Esophagus muscularis mucosa (tissue), 4 donors: ENCODE measurements around the gene RPS3. TPM values are rescaled to one million over a fixed set of nuclear protein-coding genes. Genes with fewer than 3 reads are reported as not detected.

Experiments
- DNase-seq: peaks from one replicate; pipeline ENCODE4 v3.0.0-alpha.2; 2017; ENCODE audit errors: extremely low spot score
- H3K27ac ChIP-seq, 4 donors: fragments of 200-600 bp; sonication (generic); replicated peaks in 1 of 4; 1 replicate in 3 of 4; 2 replicates in 1 of 4; pipeline ENCODE4 v1.5.1; 2016 to 2019; ENCODE audit warnings: mild to moderate bottlenecking in 1 of 4
- H3K27me3 ChIP-seq, 4 donors: fragments of 200-600 bp; sonication (generic); one replicate each; pipeline versions ENCODE4 v1.5.1 to v1.6.0; 2016 to 2019
- H3K36me3 ChIP-seq, 4 donors: fragments of 200-600 bp; sonication (generic); one replicate each; pipeline ENCODE4 v1.5.1; 2016 to 2019
- H3K4me1 ChIP-seq, 4 donors: fragments of 200-600 bp; sonication (generic); one replicate each; pipeline ENCODE4 v1.5.1; 2016 to 2019
- H3K4me3 ChIP-seq, 4 donors: fragments of 200-600 bp; sonication (generic); 1 replicate in 2 of 4; 2 replicates in 2 of 4; pipeline ENCODE4 v1.5.1; 2016 to 2019; ENCODE audit warnings: mild to moderate bottlenecking in 4 of 4, moderate library complexity in 1 of 4
- H3K9me3 ChIP-seq, 4 donors: fragments of 200-600 bp; sonication (generic); 1 replicate in 3 of 4; 2 replicates in 1 of 4; pipeline ENCODE4 v1.5.1; 2016 to 2019
- EP300 ChIP-seq: sonication (generic); formaldehyde crosslinking; IDR thresholded peaks from one replicate; pipeline ENCODE4 v1.6.1; 2017; ENCODE audit warnings: antibody characterized with exemption
- POLR2A ChIP-seq: fragments of 450-650 bp; IDR thresholded peaks from one replicate; pipeline ENCODE4 v1.6.1; 2017; ENCODE audit warnings: antibody characterized with exemption, moderate library complexity, mild to moderate bottlenecking, low read depth
- POLR2AphosphoS5 ChIP-seq, 2 donors: sonication (generic); formaldehyde crosslinking; IDR thresholded peaks; one replicate each; pipeline ENCODE4 v1.6.1; 2017; ENCODE audit warnings: antibody characterized with exemption in 2 of 2
- WGBS: methylation state at CpG from one replicate; pipeline ENCODE4 v1.1.5; 2018; 5-methylcytosine and 5-hydroxymethylcytosine counted together
- intact Hi-C: fragments of 100-400 bp; cut with DNase I; formaldehyde crosslinking; loops from one replicate; pipeline ENCODE4 v1.15.1; 2023
- total RNA-seq, 4 donors: library from RNA; depleted of rRNA; stranded (reverse); fragments of >200 nt; gene quantifications; one replicate each; pipeline versions ENCODE4 v1.1.0 to v1.2.1, GENCODE V29; 2016
- TF ChIP-seq, protein P1 (sequence below), 3 experiments: fragments of 200-600 bp in 2 of 3; fragments of 450-650 bp in 1 of 3; sonication (generic) in 2 of 3; IDR thresholded peaks; one replicate each; pipeline ENCODE4 v1.5.1; 2017 to 2019; ENCODE audit warnings: antibody characterized with exemption in 3 of 3, mild to moderate bottlenecking in 2 of 3, moderate library complexity in 1 of 3

The RPS3 gene
- total RNA-seq, 4 donors from 2014 or later: 879 to 1,878 (median 1,387) TPM

DNA sequence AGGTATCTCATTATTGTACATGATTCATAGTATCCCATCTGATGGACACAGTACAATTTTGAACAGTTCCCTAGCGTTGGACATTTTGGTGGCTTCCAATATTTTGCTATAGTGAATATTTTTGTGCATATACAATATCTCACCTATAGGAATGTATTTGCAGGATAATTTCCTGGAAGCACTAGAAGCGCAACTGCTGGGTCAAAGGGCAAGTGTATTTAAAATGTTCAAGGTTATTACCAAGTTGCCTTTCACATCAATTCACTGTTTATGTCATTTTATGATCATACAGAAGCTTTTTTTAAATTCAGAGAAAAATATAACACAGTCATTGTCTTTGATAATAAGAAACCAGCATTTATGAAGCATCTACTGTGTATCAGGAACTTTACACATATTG, 19.1 kb upstream of the RPS3 start:
- Histone ChIP-seq H3K27ac (peak overlapping the region; percentile 38 to 74 (median 59)), H3K4me3 (no peak overlapping the region), H3K27me3 (no peaks in the 10 kb centered on the region), H3K4me1 (peaks cover 9 to 35% (median 27%) of the 10 kb centered on the region in 4 donors), H3K9me3 (no peaks in the 10 kb centered on the region), H3K36me3 (no peaks in the 10 kb centered on the region)
- TF ChIP-seq EP300 (no peak), POLR2A (no peak)
- no peak for DNase-seq
- intact Hi-C loops: no loop called here
- WGBS: 91% methylated on average over 2 of the region's 2 CpGs

DNA sequence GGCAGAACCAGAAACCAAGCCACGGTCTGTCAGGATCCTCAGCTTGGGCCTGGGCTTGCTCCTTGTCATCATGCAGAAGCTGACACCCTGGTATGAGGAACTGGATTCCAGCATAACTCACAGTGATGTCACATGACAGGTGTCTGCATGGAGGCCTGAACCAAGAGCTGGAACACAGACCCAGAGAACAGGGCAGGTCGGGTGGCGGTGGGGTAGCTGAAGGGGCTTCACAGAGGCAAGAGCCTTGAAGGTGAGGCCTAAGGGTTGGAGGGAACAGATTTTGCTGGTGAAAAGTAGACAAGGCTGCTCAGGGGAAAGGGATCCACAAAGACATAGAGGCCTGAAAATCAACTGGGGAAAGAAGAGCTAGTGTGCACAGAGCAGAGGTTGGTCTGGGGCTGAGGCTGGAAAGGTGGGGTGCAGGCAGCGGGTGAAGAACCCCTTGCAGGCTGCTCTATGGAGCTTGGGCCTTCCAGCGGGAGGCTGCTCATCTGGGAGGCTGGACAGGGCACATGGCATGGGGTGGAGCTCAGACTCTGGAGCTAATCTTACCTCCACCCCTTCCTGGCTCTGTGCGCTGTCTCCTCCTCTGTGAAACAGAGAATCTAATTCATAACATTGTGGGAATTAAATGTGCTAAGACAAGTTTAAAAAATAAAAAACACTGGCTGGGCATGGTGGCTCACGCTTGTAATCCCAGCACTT, 18.4 kb upstream of the RPS3 start:
- no peaks in the 10 kb centered on the region for H3K27me3 ChIP-seq
- peaks cover 9 to 35% (median 27%) of the 10 kb centered on the region in 4 donors for H3K4me1 ChIP-seq
- no peaks in the 10 kb centered on the region for H3K36me3 ChIP-seq
- no peak for DNase-seq
- no peaks in the 10 kb centered on the region for H3K9me3 ChIP-seq
- intact Hi-C loops: no loop called here
- H3K27ac ChIP-seq: peak overlapping the region; percentile 38 to 74 (median 59)
- H3K4me3 ChIP-seq: no peak overlapping the region
- TF ChIP-seq POLR2A (no peak), POLR2AphosphoS5 (IDR thresholded peaks at IDR 0.05) (peak in 1 of 2 donors; percentile 43)
- 56% methylated on average over 7 of the region's 7 CpGs for WGBS

DNA sequence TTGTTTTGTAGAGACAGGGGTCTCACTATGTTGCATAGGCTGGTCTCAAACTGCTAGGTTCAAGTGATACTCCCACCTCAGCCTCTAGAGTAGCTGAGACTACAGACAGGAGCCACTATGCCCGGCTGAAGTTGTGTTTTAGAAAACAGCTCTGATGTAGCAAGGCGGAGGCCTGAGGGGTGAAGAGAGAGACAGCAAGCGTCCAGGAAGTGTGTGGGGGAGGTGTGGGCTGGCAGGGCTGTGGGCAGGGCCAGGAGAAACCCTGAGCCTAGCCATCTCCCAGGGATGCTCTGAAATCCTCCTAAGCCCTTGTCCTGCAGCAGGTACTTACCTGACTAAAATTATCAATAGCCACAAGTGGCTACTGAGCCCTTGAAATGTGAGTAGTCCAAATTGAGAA, 16.1 kb upstream of the RPS3 start:
- 63% methylated on average over 3 of the region's 3 CpGs for WGBS
- H3K9me3 ChIP-seq: no peaks in the 10 kb centered on the region
- intact Hi-C loops: no loop called here
- TF ChIP-seq POLR2A (no peak), POLR2AphosphoS5 (IDR thresholded peaks at IDR 0.05) (no peak), EP300 (no peak)
- TF ChIP-seq, protein P1, sequence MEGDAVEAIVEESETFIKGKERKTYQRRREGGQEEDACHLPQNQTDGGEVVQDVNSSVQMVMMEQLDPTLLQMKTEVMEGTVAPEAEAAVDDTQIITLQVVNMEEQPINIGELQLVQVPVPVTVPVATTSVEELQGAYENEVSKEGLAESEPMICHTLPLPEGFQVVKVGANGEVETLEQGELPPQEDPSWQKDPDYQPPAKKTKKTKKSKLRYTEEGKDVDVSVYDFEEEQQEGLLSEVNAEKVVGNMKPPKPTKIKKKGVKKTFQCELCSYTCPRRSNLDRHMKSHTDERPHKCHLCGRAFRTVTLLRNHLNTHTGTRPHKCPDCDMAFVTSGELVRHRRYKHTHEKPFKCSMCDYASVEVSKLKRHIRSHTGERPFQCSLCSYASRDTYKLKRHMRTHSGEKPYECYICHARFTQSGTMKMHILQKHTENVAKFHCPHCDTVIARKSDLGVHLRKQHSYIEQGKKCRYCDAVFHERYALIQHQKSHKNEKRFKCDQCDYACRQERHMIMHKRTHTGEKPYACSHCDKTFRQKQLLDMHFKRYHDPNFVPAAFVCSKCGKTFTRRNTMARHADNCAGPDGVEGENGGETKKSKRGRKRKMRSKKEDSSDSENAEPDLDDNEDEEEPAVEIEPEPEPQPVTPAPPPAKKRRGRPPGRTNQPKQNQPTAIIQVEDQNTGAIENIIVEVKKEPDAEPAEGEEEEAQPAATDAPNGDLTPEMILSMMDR (IDR thresholded peaks at IDR 0.05): no peak
- H3K4me1 ChIP-seq: peaks cover 9 to 37% (median 28%) of the 10 kb centered on the region in 4 donors
- H3K27ac ChIP-seq: no peak overlapping the region
- H3K27me3 ChIP-seq: no peaks in the 10 kb centered on the region
- DNase-seq: no peak
- no peaks in the 10 kb centered on the region for H3K36me3 ChIP-seq
- H3K4me3 ChIP-seq: no peak overlapping the region

DNA sequence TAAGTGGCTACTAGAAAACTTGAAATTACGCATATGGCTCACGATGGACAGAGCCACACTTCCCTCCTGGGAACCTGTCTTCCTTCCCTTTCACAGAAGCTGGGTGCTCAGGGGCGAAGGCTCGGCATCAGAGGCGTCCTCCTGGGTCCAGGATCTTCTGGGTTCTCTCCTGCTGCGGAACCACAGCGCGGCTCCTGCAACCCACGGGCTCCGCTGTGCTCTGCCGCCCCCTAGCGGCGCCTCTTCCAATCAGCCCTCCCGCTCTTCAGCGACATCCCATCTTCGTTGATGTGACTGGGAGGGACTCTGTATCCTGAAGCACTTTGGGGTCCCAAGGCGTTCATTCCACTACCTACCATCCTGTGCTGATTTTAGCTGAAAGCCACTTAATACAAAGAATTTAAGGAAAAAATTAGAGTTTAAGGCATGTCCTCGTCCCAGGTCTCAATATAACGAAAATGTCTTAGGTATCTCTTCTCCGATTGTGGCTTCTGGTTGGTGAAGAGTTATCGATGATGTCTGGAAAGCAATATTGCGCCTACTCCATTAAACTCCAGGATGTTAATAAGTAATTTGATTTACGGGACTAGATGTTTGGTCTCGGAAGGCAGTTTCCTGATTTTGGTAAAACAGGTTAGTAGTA, 14.8 kb upstream of the RPS3 start:
- Histone ChIP-seq H3K4me1 (peaks cover 16 to 42% (median 35%) of the 10 kb centered on the region in 4 donors), H3K27ac (no peak overlapping the region), H3K36me3 (no peaks in the 10 kb centered on the region), H3K4me3 (no peak overlapping the region), H3K27me3 (no peaks in the 10 kb centered on the region), H3K9me3 (no peaks in the 10 kb centered on the region)
- 21% methylated on average over 24 of the region's 24 CpGs for WGBS
- TF ChIP-seq, protein P1 (IDR thresholded peaks at IDR 0.05): peak; percentile 95 to 96 (median 96)
- TF ChIP-seq EP300 (no peak), POLR2AphosphoS5 (IDR thresholded peaks at IDR 0.05) (peak in 1 of 2 donors; percentile 50), POLR2A (no peak)
- DNase-seq: peak; percentile 95
- intact Hi-C loops: loop anchor here (1.0 to 5.0 kb wide), 3 partner anchors 56 to 148 kb away; no protein-coding TSS in a partner anchor

DNA sequence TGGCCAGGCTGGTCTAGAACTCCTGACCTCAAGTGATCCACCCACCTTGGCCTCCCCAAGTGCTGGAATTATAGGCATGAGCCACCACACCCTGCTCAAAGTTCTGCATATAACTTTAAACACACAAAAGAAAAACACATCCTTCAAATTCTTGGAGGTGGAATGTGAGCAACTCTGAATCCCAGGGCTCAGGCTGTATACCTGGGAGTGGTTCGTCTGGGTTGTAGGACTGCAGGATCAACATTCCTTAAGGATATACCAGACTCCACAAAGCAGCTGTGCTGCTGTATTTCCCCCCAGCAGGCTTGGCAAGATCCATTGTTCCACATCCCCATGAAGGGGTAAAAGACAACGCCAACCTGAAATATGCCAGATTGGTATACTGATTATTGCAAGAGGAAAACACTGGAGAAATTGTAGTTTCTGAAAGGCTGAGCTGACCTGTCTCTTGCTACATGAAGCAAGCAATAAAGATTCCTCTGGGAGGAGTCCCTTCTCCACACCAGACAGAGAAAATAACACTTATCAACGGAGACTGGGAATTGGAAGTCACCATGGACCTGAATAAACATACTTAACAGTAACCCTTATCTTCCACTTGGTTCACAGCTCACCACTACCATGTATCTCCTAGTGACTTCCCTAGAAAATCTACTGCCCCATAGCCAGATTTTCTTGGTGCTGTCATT, 12.2 kb upstream of the RPS3 start:
- TF ChIP-seq EP300: no peak
- TF ChIP-seq, protein P1 (IDR thresholded peaks at IDR 0.05): no peak
- no peak for TF ChIP-seq POLR2A
- TF ChIP-seq POLR2AphosphoS5 (IDR thresholded peaks at IDR 0.05): no peak
- no peak overlapping the region for H3K27ac ChIP-seq
- H3K4me3 ChIP-seq: no peak overlapping the region
- intact Hi-C loops: loop anchor here (5.0 kb wide), 1 partner anchor 145 kb away; no protein-coding TSS in a partner anchor
- 52% methylated on average over 3 of the region's 3 CpGs for WGBS
- no peaks in the 10 kb centered on the region for H3K9me3 ChIP-seq
- peaks cover 12 to 20% (median 17%) of the 10 kb centered on the region in 4 donors for H3K4me1 ChIP-seq
- no peaks in the 10 kb centered on the region for H3K27me3 ChIP-seq
- no peaks in the 10 kb centered on the region for H3K36me3 ChIP-seq
- DNase-seq: no peak
